ENCODE results near the gene DIRAS2. TPM values are rescaled to one million over a fixed set of nuclear protein-coding genes. Genes with fewer than 3 reads are reported as not detected.

The DIRAS2 gene
- polyA plus RNA-seq, 3 donors = not detected

- DNase-seq = no peak
- TF ChIP-seq CTCF (IDR thresholded peaks at IDR 0.05) = no peak
- H3K36me3 ChIP-seq (replicated peaks in 1 of 2; ENCODE audit: control insufficient read depth in 1 of 2, insufficient read depth in 2 of 2, low read length in 2 of 2) = no peaks in the 10 kb centered on the region
- 57% methylated on average over 1 of the region's 1 CpG for WGBS (ENCODE audit: insufficient coverage)
- Mint-ChIP-seq H3K4me3 (no peak overlapping the region), H3K27me3 (ENCODE audit: low read depth in 3 of 3) (peaks cover 0 to 2% (median 2%) of the 10 kb centered on the region in 3 donors), H3K4me1 (no peaks in the 10 kb centered on the region), H3K27ac (no peak overlapping the region), H3K9me3 (peaks cover 0 to 2% (median 0%) of the 10 kb centered on the region in 7 donors), H3K36me3 (no peaks in the 10 kb centered on the region)
- no peaks in the 10 kb centered on the region for H4K20me1 ChIP-seq (ENCODE audit: insufficient read depth, low read length)
- no peaks in the 10 kb centered on the region for H3K9me3 ChIP-seq (replicated peaks in 1 of 2; ENCODE audit: control insufficient read depth in 1 of 2, insufficient read depth in 1 of 2, low read length in 2 of 2)
- H3K4me1 ChIP-seq (ENCODE audit: control insufficient read depth in 1 of 2, insufficient read depth in 2 of 2, low read length in 2 of 2) = no peaks in the 10 kb centered on the region
- no peak overlapping the region for H3K27ac ChIP-seq (ENCODE audit: low read depth in 1 of 2, low read length in 2 of 2)
- H3K27me3 ChIP-seq (ENCODE audit: control insufficient read depth in 2 of 2, insufficient read depth in 2 of 2, low read length in 2 of 2) = peaks cover 0 to 3% of the 10 kb centered on the region in 2 donors
- no peak overlapping the region for H3K9ac ChIP-seq (ENCODE audit: insufficient read depth, low read length, poor library complexity, severe bottlenecking)
- intact Hi-C loops (cut with micrococcal nuclease) = no loop called here
- H3K4me2 ChIP-seq (replicated peaks; ENCODE audit: extremely low read depth, low read length, poor library complexity, severe bottlenecking) = no peak overlapping the region
- no peak overlapping the region for H2AFZ ChIP-seq (ENCODE audit: insufficient read depth, low read depth, low read length, poor library complexity, severe bottlenecking)
- H3K4me3 ChIP-seq (replicated peaks in 1 of 3; ENCODE audit: low read depth in 2 of 3, low read length in 3 of 3) = no peak overlapping the region
- no peaks in the 10 kb centered on the region for H3K79me2 ChIP-seq (ENCODE audit: insufficient read depth, low read length)
These were observed 10.7 kb downstream of the DIRAS2 start for GRCh38 chr9:90631964-90632363.

GRCh38 chr9:90629991-90630390 is 12.6 kb downstream of the DIRAS2 start:
- no peak overlapping the region for H3K4me3 Mint-ChIP-seq
- DNase-seq = no peak
- Histone ChIP-seq H3K36me3 (replicated peaks in 1 of 2; ENCODE audit: control insufficient read depth in 1 of 2, insufficient read depth in 2 of 2, low read length in 2 of 2) (no peaks in the 10 kb centered on the region), H3K27ac (ENCODE audit: low read depth in 1 of 2, low read length in 2 of 2) (no peak overlapping the region), H3K4me3 (replicated peaks in 1 of 3; ENCODE audit: low read depth in 2 of 3, low read length in 3 of 3) (no peak overlapping the region), H4K20me1 (ENCODE audit: insufficient read depth, low read length) (no peaks in the 10 kb centered on the region), H3K9ac (ENCODE audit: insufficient read depth, low read length, poor library complexity, severe bottlenecking) (no peak overlapping the region), H3K27me3 (ENCODE audit: control insufficient read depth in 2 of 2, insufficient read depth in 2 of 2, low read length in 2 of 2) (peaks cover 0 to 3% of the 10 kb centered on the region in 2 donors), H3K4me1 (ENCODE audit: control insufficient read depth in 1 of 2, insufficient read depth in 2 of 2, low read length in 2 of 2) (no peaks in the 10 kb centered on the region), H2AFZ (ENCODE audit: insufficient read depth, low read depth, low read length, poor library complexity, severe bottlenecking) (no peak overlapping the region), H3K9me3 (replicated peaks in 1 of 2; ENCODE audit: control insufficient read depth in 1 of 2, insufficient read depth in 1 of 2, low read length in 2 of 2) (no peaks in the 10 kb centered on the region), H3K4me2 (replicated peaks; ENCODE audit: extremely low read depth, low read length, poor library complexity, severe bottlenecking) (no peak overlapping the region), H3K79me2 (ENCODE audit: insufficient read depth, low read length) (no peaks in the 10 kb centered on the region)
- H3K4me1 Mint-ChIP-seq = no peaks in the 10 kb centered on the region
- H3K9me3 Mint-ChIP-seq = peaks cover 0 to 2% (median 0%) of the 10 kb centered on the region in 7 donors
- intact Hi-C loops (cut with micrococcal nuclease) = no loop called here
- H3K27me3 Mint-ChIP-seq (ENCODE audit: low read depth in 3 of 3) = peaks cover 1 to 8% (median 5%) of the 10 kb centered on the region in 3 donors
- no peak for TF ChIP-seq CTCF (IDR thresholded peaks at IDR 0.05)
- WGBS (ENCODE audit: insufficient coverage) = 71% methylated on average over 1 of the region's 3 CpGs
- H3K27ac Mint-ChIP-seq = no peak overlapping the region
- H3K36me3 Mint-ChIP-seq = no peaks in the 10 kb centered on the region
